Measurements from ENCODE around the gene RIN3. TPM values are rescaled to one million over a fixed set of nuclear protein-coding genes. Genes with fewer than 3 reads are reported as not detected.

Gene RIN3
- total and polyA plus RNA-seq, 7 donors, result 6.0 to 31.8 (median 15.3) TPM

DNA sequence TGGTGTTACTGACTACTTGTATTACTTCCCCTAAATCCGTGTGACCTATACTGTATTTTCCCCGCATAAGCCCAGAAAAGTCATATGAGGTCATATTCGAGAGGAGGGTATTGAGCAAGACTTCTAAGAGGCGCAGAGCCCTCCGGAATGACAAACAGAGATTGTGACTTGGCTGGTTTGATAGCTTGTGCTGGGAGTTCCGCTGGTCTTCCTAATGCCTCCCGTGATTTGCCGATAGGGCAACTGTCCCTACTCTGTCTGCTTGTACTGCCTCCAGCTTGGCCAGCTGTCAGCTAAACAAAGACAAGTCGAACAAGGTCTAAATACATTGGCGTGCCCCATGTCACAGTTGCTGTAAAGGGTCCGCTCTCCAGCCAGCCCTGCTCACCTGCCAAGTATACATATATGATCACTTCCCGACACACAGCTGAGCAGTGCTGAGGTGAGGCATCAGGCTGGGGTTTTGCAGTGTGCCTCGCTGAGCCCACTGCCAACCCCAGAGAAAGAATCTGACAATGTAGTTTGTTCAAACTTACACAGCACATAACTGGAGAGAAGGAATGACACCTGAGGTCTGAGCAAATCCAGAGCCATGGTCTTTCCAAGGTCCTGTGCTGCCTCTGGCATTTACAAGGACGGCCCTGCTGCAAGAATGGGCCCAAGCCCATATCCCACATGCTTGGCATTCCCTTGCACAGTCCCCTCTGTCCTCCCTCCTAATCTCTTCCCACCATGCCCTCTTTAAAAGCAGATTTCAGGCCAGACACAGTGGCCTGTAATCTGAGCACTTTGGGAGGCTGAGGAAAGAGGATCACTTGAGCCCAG is 211.1 kb downstream of the RIN3 start:
- no peaks in the 10 kb centered on the region for H3K9me3 ChIP-seq
- intact Hi-C loops (cut with DNase I), result no loop called here
- no peaks in the 10 kb centered on the region for H3K36me3 ChIP-seq
- DNase-seq, result no peak
- H3K4me3 ChIP-seq, result no peak overlapping the region
- H3K27ac ChIP-seq, result peak overlapping the region in 3 of 4 donors; percentile 71 to 85 (median 84)
- no peaks in the 10 kb centered on the region for H3K27me3 ChIP-seq
- H3K4me1 ChIP-seq, result peaks cover 0 to 91% (median 62%) of the 10 kb centered on the region in 4 donors
- peak in 3 of 4 donors; percentile 19 to 77 (median 36) for TF ChIP-seq EP300 (IDR thresholded peaks at IDR 0.05)
- TF ChIP-seq, protein P1, sequence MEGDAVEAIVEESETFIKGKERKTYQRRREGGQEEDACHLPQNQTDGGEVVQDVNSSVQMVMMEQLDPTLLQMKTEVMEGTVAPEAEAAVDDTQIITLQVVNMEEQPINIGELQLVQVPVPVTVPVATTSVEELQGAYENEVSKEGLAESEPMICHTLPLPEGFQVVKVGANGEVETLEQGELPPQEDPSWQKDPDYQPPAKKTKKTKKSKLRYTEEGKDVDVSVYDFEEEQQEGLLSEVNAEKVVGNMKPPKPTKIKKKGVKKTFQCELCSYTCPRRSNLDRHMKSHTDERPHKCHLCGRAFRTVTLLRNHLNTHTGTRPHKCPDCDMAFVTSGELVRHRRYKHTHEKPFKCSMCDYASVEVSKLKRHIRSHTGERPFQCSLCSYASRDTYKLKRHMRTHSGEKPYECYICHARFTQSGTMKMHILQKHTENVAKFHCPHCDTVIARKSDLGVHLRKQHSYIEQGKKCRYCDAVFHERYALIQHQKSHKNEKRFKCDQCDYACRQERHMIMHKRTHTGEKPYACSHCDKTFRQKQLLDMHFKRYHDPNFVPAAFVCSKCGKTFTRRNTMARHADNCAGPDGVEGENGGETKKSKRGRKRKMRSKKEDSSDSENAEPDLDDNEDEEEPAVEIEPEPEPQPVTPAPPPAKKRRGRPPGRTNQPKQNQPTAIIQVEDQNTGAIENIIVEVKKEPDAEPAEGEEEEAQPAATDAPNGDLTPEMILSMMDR (IDR thresholded peaks at IDR 0.05), result no peak
- peak in 3 of 4 donors; percentile 50 to 71 (median 69) for TF ChIP-seq POLR2AphosphoS5 (IDR thresholded peaks at IDR 0.05)
- no peak for TF ChIP-seq POLR2A (IDR thresholded peaks at IDR 0.05)
- 59 to 89% methylated on average over 14 of the region's 14 CpGs for WGBS, 2 donors

DNA sequence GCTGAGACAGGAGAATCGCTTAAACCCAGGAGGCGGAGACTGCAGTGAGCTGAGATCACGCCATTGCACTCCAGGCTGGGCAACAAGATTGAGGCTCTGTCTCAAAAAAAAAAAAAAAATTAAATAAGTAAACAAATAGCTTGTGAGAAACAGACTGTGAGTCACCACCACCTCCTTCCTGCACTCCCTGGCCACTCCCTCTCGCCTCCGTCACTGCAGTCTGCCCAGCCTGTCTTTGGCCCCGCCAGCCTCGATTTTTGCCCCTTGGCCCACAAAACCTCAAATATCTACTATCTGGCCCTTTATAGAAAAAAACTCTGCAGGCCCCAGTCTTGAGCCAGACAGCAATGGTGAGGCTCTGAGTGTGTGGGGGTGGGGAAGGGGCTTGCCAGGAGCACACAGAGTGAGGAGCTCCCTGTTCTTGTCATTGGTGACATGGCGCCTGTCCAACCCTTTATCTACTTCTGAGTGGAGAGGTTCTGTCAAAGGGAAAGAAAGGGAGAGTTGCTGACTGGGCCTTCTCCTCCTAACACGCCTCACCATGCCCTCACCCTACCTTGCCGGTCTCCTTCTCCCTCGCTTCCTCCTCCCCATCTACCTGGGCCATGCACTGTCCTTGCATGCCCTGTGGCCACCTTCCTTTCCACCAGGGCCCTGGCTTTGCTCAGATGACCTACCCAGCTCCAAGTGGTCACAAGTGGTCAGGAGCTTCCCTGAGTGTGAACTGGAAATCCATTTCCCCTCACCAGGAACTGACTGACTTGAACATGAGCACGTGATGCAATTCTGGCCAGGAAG is 212.8 kb downstream of the RIN3 start:
- H3K9me3 ChIP-seq, result no peaks in the 10 kb centered on the region
- WGBS, 2 donors, result 31 to 72% methylated on average over 12 of the region's 12 CpGs
- TF ChIP-seq, protein P1 (IDR thresholded peaks at IDR 0.05), result no peak
- peak in 1 of 4 donors; percentile 22 for TF ChIP-seq POLR2AphosphoS5 (IDR thresholded peaks at IDR 0.05)
- H3K4me3 ChIP-seq, result no peak overlapping the region
- H3K36me3 ChIP-seq, result peaks cover 0 to 12% (median 6%) of the 10 kb centered on the region in 4 donors
- peak overlapping the region; percentile 64 to 85 (median 78) for H3K27ac ChIP-seq
- H3K4me1 ChIP-seq, result peaks cover 0 to 75% (median 48%) of the 10 kb centered on the region in 4 donors
- intact Hi-C loops (cut with DNase I), result no loop called here
- DNase-seq, result peak; percentile 83
- no peaks in the 10 kb centered on the region for H3K27me3 ChIP-seq

DNA sequence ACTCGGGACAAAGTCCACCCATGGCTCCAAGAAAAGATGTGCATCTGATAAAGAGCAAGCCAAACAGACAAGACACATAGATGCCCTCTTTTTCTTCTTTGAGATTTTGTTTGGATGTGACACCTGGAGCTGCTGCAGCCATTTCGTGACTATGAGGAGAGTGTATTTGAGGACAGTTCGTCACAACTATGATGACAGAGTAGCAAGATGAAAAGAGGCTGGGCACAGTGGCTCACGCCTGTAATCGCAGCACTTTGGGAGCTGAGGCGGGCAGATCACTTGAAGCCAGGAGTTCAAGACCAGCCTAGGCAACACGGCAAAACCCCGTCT is 213.3 kb downstream of the RIN3 start:
- intact Hi-C loops (cut with DNase I), result no loop called here
- Histone ChIP-seq H3K4me3 (no peak overlapping the region), H3K36me3 (peaks cover 0 to 18% (median 11%) of the 10 kb centered on the region in 4 donors), H3K9me3 (no peaks in the 10 kb centered on the region), H3K27me3 (no peaks in the 10 kb centered on the region), H3K4me1 (peaks cover 0 to 70% (median 48%) of the 10 kb centered on the region in 4 donors), H3K27ac (peak overlapping the region; percentile 64 to 85 (median 78))
- WGBS, 2 donors, result 83 to 84% methylated on average over 8 of the region's 8 CpGs
- no peak for TF ChIP-seq POLR2A (IDR thresholded peaks at IDR 0.05)
- TF ChIP-seq EP300 (IDR thresholded peaks at IDR 0.05), result no peak
- no peak for TF ChIP-seq POLR2AphosphoS5 (IDR thresholded peaks at IDR 0.05)
- TF ChIP-seq, protein P1 (IDR thresholded peaks at IDR 0.05), result no peak
- DNase-seq, result no peak

DNA sequence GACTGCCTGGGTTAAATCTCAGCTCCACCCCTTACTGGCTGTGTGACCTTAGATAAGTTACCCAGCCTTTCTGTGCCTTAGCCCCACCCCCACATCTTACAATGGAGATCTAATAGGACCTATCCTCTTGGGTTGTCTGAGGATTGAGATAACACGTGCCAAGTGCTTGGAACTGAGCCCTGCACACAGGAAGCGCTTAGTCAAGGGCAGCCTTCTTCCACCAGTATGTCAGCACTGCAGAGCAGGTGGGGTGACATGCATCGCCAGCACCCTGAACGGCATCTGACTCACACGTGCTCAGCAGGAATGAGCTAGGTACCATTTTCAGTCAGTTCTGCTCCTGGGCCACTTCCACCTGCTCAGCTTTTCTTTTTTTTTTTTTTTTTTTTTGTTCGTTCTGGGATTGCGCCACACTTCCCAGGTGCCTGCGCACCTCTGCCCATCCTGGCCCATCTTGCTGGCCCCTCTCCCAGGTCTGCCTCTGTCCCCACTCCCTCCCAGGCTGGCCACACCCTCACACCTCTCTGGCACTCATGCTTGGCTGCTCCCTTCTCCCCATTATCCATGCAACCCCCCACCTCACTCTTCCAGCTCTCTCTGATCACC is 215.3 kb downstream of the RIN3 start:
- intact Hi-C loops (cut with DNase I), result no loop called here
- no peak for DNase-seq

More for the DNA sequence above, 215.3 kb downstream of the RIN3 start:
- H3K4me1 ChIP-seq, result peaks cover 0 to 50% (median 32%) of the 10 kb centered on the region in 4 donors
- H3K27ac ChIP-seq, result no peak overlapping the region
- no peak overlapping the region for H3K4me3 ChIP-seq
- H3K27me3 ChIP-seq, result no peaks in the 10 kb centered on the region
- TF ChIP-seq EP300 (IDR thresholded peaks at IDR 0.05), result no peak
- TF ChIP-seq, protein P1 (IDR thresholded peaks at IDR 0.05), result no peak
- no peak for TF ChIP-seq POLR2AphosphoS5 (IDR thresholded peaks at IDR 0.05)
- TF ChIP-seq POLR2A (IDR thresholded peaks at IDR 0.05), result no peak
- H3K36me3 ChIP-seq, result peaks cover 0 to 29% (median 18%) of the 10 kb centered on the region in 4 donors
- WGBS, 2 donors, result 57 to 66% methylated on average over 8 of the region's 8 CpGs
- H3K9me3 ChIP-seq, result no peaks in the 10 kb centered on the region
